ENCODE measurements around the gene NUFIP2.
"Not testable (repeated sequence)": the region's sequence is repeated elsewhere in the genome, so short reads cannot be mapped to it uniquely, and the experiment has no call there.

The NUFIP2 gene

GRCh38 chr17:29238133-29238850 is 55.7 kb downstream of the NUFIP2 start:
- DNase-seq (ENCODE audit: low read depth in 2 of 2) = no peak

- no peak for DNase-seq (ENCODE audit: low read depth in 2 of 2)
Observed at GRCh38 chr17:29237476-29238132, 56.3 kb downstream of the NUFIP2 start.

GRCh38 chr17:29235904-29236303 is 58.0 kb downstream of the NUFIP2 start:
- no peak for DNase-seq (ENCODE audit: low read depth in 2 of 2)

GRCh38 chr17:29234972-29235371 is 59.0 kb downstream of the NUFIP2 start:
- DNase-seq (ENCODE audit: low read depth in 2 of 2) = not testable (repeated sequence)

- no peak for DNase-seq (ENCODE audit: low read depth in 2 of 2)
Observed at GRCh38 chr17:29233301-29233700, 60.6 kb downstream of the NUFIP2 start.

GRCh38 chr17:29225396-29225795 is 68.6 kb downstream of the NUFIP2 start:
- DNase-seq (ENCODE audit: low read depth in 2 of 2) = no peak

GRCh38 chr17:29221338-29221737 is 72.6 kb downstream of the NUFIP2 start:
- not testable (repeated sequence) for DNase-seq (ENCODE audit: low read depth in 2 of 2)

- DNase-seq (ENCODE audit: low read depth in 2 of 2) = peak; percentile 61 to 65
Observed at GRCh38 chr17:29219378-29220047, 74.4 kb downstream of the NUFIP2 start.

- DNase-seq (ENCODE audit: low read depth in 2 of 2) = no peak
Observed at GRCh38 chr17:29216856-29217255, 77.1 kb downstream of the NUFIP2 start.

- DNase-seq (ENCODE audit: low read depth in 2 of 2) = no peak
Observed at GRCh38 chr17:29216181-29216580, 77.8 kb downstream of the NUFIP2 start.

- DNase-seq (ENCODE audit: low read depth in 2 of 2) = no peak
Observed at GRCh38 chr17:29215717-29216116, 78.2 kb downstream of the NUFIP2 start.

- no peak for DNase-seq (ENCODE audit: low read depth in 2 of 2)
Observed at GRCh38 chr17:29215174-29215573, 78.8 kb downstream of the NUFIP2 start.

GRCh38 chr17:29214215-29215146 is 79.5 kb downstream of the NUFIP2 start:
- DNase-seq (ENCODE audit: low read depth in 2 of 2) = no peak

GRCh38 chr17:29212681-29213121 is 81.2 kb downstream of the NUFIP2 start:
- no peak for DNase-seq (ENCODE audit: low read depth in 2 of 2)

GRCh38 chr17:29212094-29212631 is 81.8 kb downstream of the NUFIP2 start:
- DNase-seq (ENCODE audit: low read depth in 2 of 2) = no peak

- DNase-seq (ENCODE audit: low read depth in 2 of 2) = no peak
Observed at GRCh38 chr17:29210879-29211278, 83.1 kb downstream of the NUFIP2 start.

GRCh38 chr17:29209073-29209472 is 84.9 kb downstream of the NUFIP2 start:
- no peak for DNase-seq (ENCODE audit: low read depth in 2 of 2)

- DNase-seq (ENCODE audit: low read depth in 2 of 2) = no peak
Observed at GRCh38 chr17:29207975-29208374, 86.0 kb downstream of the NUFIP2 start.
